CD14-positive monocyte (primary cell): ENCODE results near the gene HS1BP3. TPM values are rescaled to one million over a fixed set of nuclear protein-coding genes. Genes with fewer than 3 reads are reported as not detected.

Source experiments
- DNase-seq, 3 donors: peaks; one replicate each; pipeline ENCODE4 v3.0.0-alpha.2; 2011 to 2022
- H2AFZ ChIP-seq: 2 replicates; pipeline ENCODE4 v1.6.0; 2012; ENCODE audit warnings: mild to moderate bottlenecking, low read depth, low read length, inconsistent platforms; ENCODE audit not compliant: insufficient read depth, poor library complexity, severe bottlenecking
- H3K27ac ChIP-seq, 2 donors: 1 replicate in 1 of 2; 2 replicates in 1 of 2; pipeline ENCODE4 v1.5.1; 2012 to 2013; ENCODE audit warnings: low read length in 2 of 2, control low read depth in 1 of 2, inconsistent platforms in 1 of 2, low read depth in 1 of 2, mild to moderate bottlenecking in 1 of 2
- H3K27me3 ChIP-seq, 2 donors: one replicate each; pipeline versions ENCODE4 v1.6.0 to v1.6.1; 2011 to 2013; ENCODE audit warnings: low read length in 2 of 2; ENCODE audit not compliant: control insufficient read depth in 2 of 2, insufficient read depth in 2 of 2
- H3K36me3 ChIP-seq, 2 donors: replicated peaks in 1 of 2; 1 replicate in 1 of 2; 2 replicates in 1 of 2; pipeline versions ENCODE4 v1.5.1 to v1.6.1; 2012 to 2013; ENCODE audit warnings: low read length in 2 of 2, control low read depth in 1 of 2, inconsistent platforms in 1 of 2, mild to moderate bottlenecking in 1 of 2; ENCODE audit not compliant: insufficient read depth in 2 of 2, control insufficient read depth in 1 of 2
- H3K4me1 ChIP-seq, 2 donors: 1 replicate in 1 of 2; 2 replicates in 1 of 2; pipeline versions ENCODE4 v1.5.1 to v1.6.1; 2012 to 2013; ENCODE audit warnings: low read length in 2 of 2, control low read depth in 1 of 2, inconsistent platforms in 1 of 2, mild to moderate bottlenecking in 1 of 2, moderate library complexity in 1 of 2; ENCODE audit not compliant: insufficient read depth in 2 of 2, control insufficient read depth in 1 of 2
- H3K4me2 ChIP-seq: replicated peaks from 2 replicates; pipeline ENCODE3; 2012; ENCODE audit warnings: low read length, moderate library complexity, mild to moderate bottlenecking; ENCODE audit not compliant: poor library complexity, severe bottlenecking; ENCODE audit errors: extremely low read depth
- H3K4me3 ChIP-seq, 3 experiments: fragments of 200-600 bp in 1 of 3; sonication (generic) in 1 of 3; replicated peaks in 1 of 3; 1 replicate in 2 of 3; 2 replicates in 1 of 3; pipeline ENCODE4 v1.5.1; 2011 to 2013; ENCODE audit warnings: low read length in 3 of 3, mild to moderate bottlenecking in 3 of 3, control low read depth in 2 of 3, low read depth in 2 of 3, inconsistent platforms in 1 of 3, moderate library complexity in 1 of 3
- H3K79me2 ChIP-seq: 2 replicates; pipeline ENCODE4 v1.6.0; 2012; ENCODE audit warnings: mild to moderate bottlenecking, control low read depth, inconsistent platforms, low read length, moderate library complexity; ENCODE audit not compliant: insufficient read depth
- H3K9ac ChIP-seq: 2 replicates; pipeline ENCODE4 v1.6.0; 2017; ENCODE audit warnings: low read length, mild to moderate bottlenecking; ENCODE audit not compliant: insufficient read depth, poor library complexity, severe bottlenecking
- H3K9me3 ChIP-seq, 2 donors: replicated peaks in 1 of 2; 1 replicate in 1 of 2; 2 replicates in 1 of 2; pipeline versions ENCODE4 v1.5.1 to v1.6.1; 2012 to 2013; ENCODE audit warnings: low read length in 2 of 2, control low read depth in 1 of 2; ENCODE audit not compliant: control insufficient read depth in 1 of 2, insufficient read depth in 1 of 2
- H4K20me1 ChIP-seq: 2 replicates; pipeline ENCODE4 v1.6.0; 2012; ENCODE audit warnings: mild to moderate bottlenecking, low read length, control low read depth, moderate library complexity; ENCODE audit not compliant: insufficient read depth
- H3K27ac Mint-ChIP-seq, 7 donors: one replicate each; pipeline ENCODE4 v1.8.0; 2020; ENCODE audit warnings: mild to moderate bottlenecking in 7 of 7, mixed read lengths in 7 of 7, moderate library complexity in 6 of 7, inconsistent platforms in 2 of 7
- H3K27me3 Mint-ChIP-seq, 3 donors: one replicate each; pipeline ENCODE4 v1.8.0; 2021 to 2022; ENCODE audit warnings: low read depth in 3 of 3, mild to moderate bottlenecking in 3 of 3, mixed read lengths in 3 of 3, moderate library complexity in 3 of 3, inconsistent platforms in 1 of 3
- H3K36me3 Mint-ChIP-seq, 2 donors: one replicate each; pipeline ENCODE4 v1.8.0; 2020; ENCODE audit warnings: mixed read lengths in 2 of 2, inconsistent platforms in 1 of 2, mild to moderate bottlenecking in 1 of 2
- H3K4me1 Mint-ChIP-seq: one replicate; pipeline ENCODE4 v1.8.0; 2020; ENCODE audit warnings: mild to moderate bottlenecking, mixed read lengths
- H3K4me3 Mint-ChIP-seq, 2 donors: one replicate each; pipeline ENCODE4 v1.8.0; 2020; ENCODE audit warnings: mild to moderate bottlenecking in 2 of 2, mixed read lengths in 2 of 2, moderate library complexity in 1 of 2
- H3K9me3 Mint-ChIP-seq, 7 donors: one replicate each; pipeline ENCODE4 v1.8.0; 2020 to 2022; ENCODE audit warnings: mixed read lengths in 7 of 7, mild to moderate bottlenecking in 6 of 7, moderate library complexity in 6 of 7, inconsistent platforms in 2 of 7
- WGBS: methylation state at CpG from one replicate; pipeline ENCODE4 v1.1.5; 2013; ENCODE audit warnings: missing lambda C conversion rate; ENCODE audit not compliant: insufficient coverage; 5-methylcytosine and 5-hydroxymethylcytosine counted together
- intact Hi-C, 2 donors: fragments of 100-400 bp; cut with micrococcal nuclease; formaldehyde crosslinking; loops; one replicate each; pipeline versions ENCODE4 v1.15.0 to v1.15.1; 2023
- polyA plus RNA-seq, 3 donors: library from polyadenylated mRNA; depleted of rRNA in 1 of 3; unstranded in 2 of 3; stranded (reverse) in 1 of 3; fragments of 300-500 nt in 2 of 3; fragments of >200 nt in 1 of 3; fragmentation: Illumina TruSeq in 2 of 3; gene quantifications; 1 replicate in 2 of 3; 2 replicates in 1 of 3; pipeline ENCODE4 v1.2.3, GENCODE V29; 2012 to 2021
- TF ChIP-seq, protein P1 (sequence below): fragments of 200-600 bp; IDR thresholded peaks from one replicate; pipeline ENCODE4 v1.8.0; 2022; ENCODE audit warnings: antibody characterized with exemption, mild to moderate bottlenecking

Gene HS1BP3
- polyA plus RNA-seq, 3 donors: 45.1 to 48.9 (median 45.4) TPM

- H3K27me3 Mint-ChIP-seq: peaks cover 0 to 5% (median 2%) of the 10 kb centered on the region in 3 donors
- Histone ChIP-seq H3K27me3 (no peaks in the 10 kb centered on the region), H3K4me2 (no peak overlapping the region), H2AFZ (no peak overlapping the region), H3K79me2 (peaks cover 28% of the 10 kb centered on the region), H3K9ac (no peak overlapping the region), H3K9me3 (no peaks in the 10 kb centered on the region), H3K27ac (no peak overlapping the region), H3K4me1 (peaks cover 2 to 5% of the 10 kb centered on the region in 2 donors), H4K20me1 (peaks cover 91% of the 10 kb centered on the region), H3K36me3 (peaks cover 70 to 89% of the 10 kb centered on the region in 2 donors), H3K4me3 (no peak overlapping the region)
- no peak for DNase-seq
- whole genome bisulfite sequencing: 57% methylated on average over 1 of the region's 3 CpGs
- H3K9me3 Mint-ChIP-seq: peaks cover 0 to 2% (median 0%) of the 10 kb centered on the region in 7 donors
- peaks cover 27% of the 10 kb centered on the region for H3K4me1 Mint-ChIP-seq
- H3K36me3 Mint-ChIP-seq: peaks cover 76 to 83% of the 10 kb centered on the region in 2 donors
- TF ChIP-seq, protein P1, sequence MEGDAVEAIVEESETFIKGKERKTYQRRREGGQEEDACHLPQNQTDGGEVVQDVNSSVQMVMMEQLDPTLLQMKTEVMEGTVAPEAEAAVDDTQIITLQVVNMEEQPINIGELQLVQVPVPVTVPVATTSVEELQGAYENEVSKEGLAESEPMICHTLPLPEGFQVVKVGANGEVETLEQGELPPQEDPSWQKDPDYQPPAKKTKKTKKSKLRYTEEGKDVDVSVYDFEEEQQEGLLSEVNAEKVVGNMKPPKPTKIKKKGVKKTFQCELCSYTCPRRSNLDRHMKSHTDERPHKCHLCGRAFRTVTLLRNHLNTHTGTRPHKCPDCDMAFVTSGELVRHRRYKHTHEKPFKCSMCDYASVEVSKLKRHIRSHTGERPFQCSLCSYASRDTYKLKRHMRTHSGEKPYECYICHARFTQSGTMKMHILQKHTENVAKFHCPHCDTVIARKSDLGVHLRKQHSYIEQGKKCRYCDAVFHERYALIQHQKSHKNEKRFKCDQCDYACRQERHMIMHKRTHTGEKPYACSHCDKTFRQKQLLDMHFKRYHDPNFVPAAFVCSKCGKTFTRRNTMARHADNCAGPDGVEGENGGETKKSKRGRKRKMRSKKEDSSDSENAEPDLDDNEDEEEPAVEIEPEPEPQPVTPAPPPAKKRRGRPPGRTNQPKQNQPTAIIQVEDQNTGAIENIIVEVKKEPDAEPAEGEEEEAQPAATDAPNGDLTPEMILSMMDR: no peak
- intact Hi-C loops: loop anchor here (5.0 to 10.0 kb wide), 3 partner anchors 192 to 759 kb away; no protein-coding TSS in a partner anchor
- H3K4me3 Mint-ChIP-seq: no peak overlapping the region
- H3K27ac Mint-ChIP-seq: peak overlapping the region in 5 of 7 donors; percentile 15 to 83 (median 62)
Measured at GRCh38 chr2:20643826-20644225, 7.1 kb downstream of the HS1BP3 start.

- Mint-ChIP-seq H3K36me3 (peaks cover 77 to 88% of the 10 kb centered on the region in 2 donors), H3K4me3 (no peak overlapping the region), H3K27me3 (peaks cover 0 to 5% (median 1%) of the 10 kb centered on the region in 3 donors), H3K9me3 (peaks cover 0 to under 1% (median 0%) of the 10 kb centered on the region in 7 donors), H3K27ac (peak overlapping the region in 2 of 7 donors; percentile 26 to 73), H3K4me1 (peaks cover 19% of the 10 kb centered on the region)
- Histone ChIP-seq H4K20me1 (peaks cover 88% of the 10 kb centered on the region), H3K4me1 (no peaks in the 10 kb centered on the region), H2AFZ (no peak overlapping the region), H3K4me2 (no peak overlapping the region), H3K36me3 (peaks cover 77 to 96% of the 10 kb centered on the region in 2 donors), H3K4me3 (no peak overlapping the region), H3K9me3 (no peaks in the 10 kb centered on the region), H3K9ac (no peak overlapping the region), H3K27me3 (no peaks in the 10 kb centered on the region), H3K79me2 (peaks cover 21% of the 10 kb centered on the region), H3K27ac (no peak overlapping the region)
- intact Hi-C loops: loop anchor here (5.0 to 10.0 kb wide), 3 partner anchors 191 to 758 kb away; no protein-coding TSS in a partner anchor
- no peak for DNase-seq
- 100% methylated on average over 2 of the region's 7 CpGs for WGBS
- TF ChIP-seq, protein P1: no peak
Measured at GRCh38 chr2:20643060-20643459, 7.8 kb downstream of the HS1BP3 start.
